ENCODE data around the gene EDARADD. TPM values are rescaled to one million over a fixed set of nuclear protein-coding genes. Genes with fewer than 3 reads are reported as not detected.

EDARADD gene
- total and polyA plus RNA-seq, 4 donors = 0.13 to 0.67 (median 0.26) TPM

- Histone ChIP-seq H3K27ac (ENCODE audit: low read depth in 1 of 2, low read length in 2 of 2) (no peak overlapping the region), H3K9me3 (ENCODE audit: control insufficient read depth in 4 of 4, low read length in 3 of 4) (no peaks in the 10 kb centered on the region), H3K9ac (ENCODE audit: low read depth in 1 of 2, low read length in 2 of 2) (no peak overlapping the region), H3K4me1 (ENCODE audit: control insufficient read depth in 4 of 4, insufficient read depth in 4 of 4, low read length in 3 of 4) (peaks cover 0 to 9% (median 2%) of the 10 kb centered on the region in 4 donors), H3K27me3 (ENCODE audit: control insufficient read depth in 4 of 4, insufficient read depth in 4 of 4, low read length in 3 of 4) (no peaks in the 10 kb centered on the region), H3K36me3 (ENCODE audit: control insufficient read depth in 4 of 4, insufficient read depth in 3 of 4, low read depth in 1 of 4, low read length in 3 of 4) (no peaks in the 10 kb centered on the region), H3K4me3 (ENCODE audit: low read depth in 1 of 3, low read length in 3 of 3) (no peak overlapping the region)
- no peak for DNase-seq (ENCODE audit: low spot score)
- TF ChIP-seq MAX (IDR thresholded peaks at IDR 0.05) = no peak
- TF ChIP-seq EGR1 (IDR thresholded peaks at IDR 0.05; ENCODE audit: low read depth in 2 of 2) = no peak
- TF ChIP-seq REST (IDR thresholded peaks at IDR 0.05) = no peak
- no peak for TF ChIP-seq YY1 (IDR thresholded peaks at IDR 0.05)
- no peak for TF ChIP-seq ATF3 (IDR thresholded peaks at IDR 0.05)
- TF ChIP-seq TAF1 (conservative IDR thresholded peaks at IDR 0.05) = no peak
- TF ChIP-seq NR2F2 (IDR thresholded peaks at IDR 0.05) = no peak
- TF ChIP-seq JUND (IDR thresholded peaks at IDR 0.05) = no peak
- TF ChIP-seq ZBTB33 (IDR thresholded peaks at IDR 0.05) = no peak
- no peak for TF ChIP-seq GABPA (IDR thresholded peaks at IDR 0.05 in 1 of 2, conservative IDR thresholded peaks at IDR 0.05 in 1 of 2)
- TF ChIP-seq HNF4A (conservative IDR thresholded peaks at IDR 0.05) = no peak
- TF ChIP-seq HNF4G (IDR thresholded peaks at IDR 0.05) = no peak
- TF ChIP-seq CTCF (IDR thresholded peaks at IDR 0.05; ENCODE audit: low read depth, low read length, missing input control) = no peak
- TF ChIP-seq FOXA2 (IDR thresholded peaks at IDR 0.05) = no peak
- TF ChIP-seq SP1 (IDR thresholded peaks at IDR 0.05) = no peak
- TF ChIP-seq FOXA1 (IDR thresholded peaks at IDR 0.05) = no peak
- TF ChIP-seq RXRA (IDR thresholded peaks at IDR 0.05) = no peak
- TF ChIP-seq RAD21 (IDR thresholded peaks at IDR 0.05) = no peak
- 90% methylated on average over 7 of the region's 7 CpGs for WGBS
Measured at GRCh38 chr1:236401698-236402097, 7.6 kb downstream of the EDARADD start.

All from liver (tissue), 9 donors.